Measurements from ENCODE around the gene EPHB1.

Gene EPHB1

GRCh38 chr3:135141160-135141559, 346.1 kb downstream of the EPHB1 start:
- no peak for TF ChIP-seq CTCF (IDR thresholded peaks at IDR 0.05; ENCODE audit: borderline replicate concordance, insufficient read depth, low read depth, low read length)

GRCh38 chr3:135141672-135142071, 346.6 kb downstream of the EPHB1 start:
- TF ChIP-seq CTCF (IDR thresholded peaks at IDR 0.05; ENCODE audit: borderline replicate concordance, insufficient read depth, low read depth, low read length): no peak
- no peak overlapping the region for H3K4me3 ChIP-seq (ENCODE audit: low read depth, low read length)

More at GRCh38 chr3:135141160-135141559, 346.1 kb downstream of the EPHB1 start:
- no peak overlapping the region for H3K4me3 ChIP-seq (ENCODE audit: low read depth, low read length)

- TF ChIP-seq CTCF (IDR thresholded peaks at IDR 0.05; ENCODE audit: borderline replicate concordance, insufficient read depth, low read depth, low read length): no peak
- no peak overlapping the region for H3K4me3 ChIP-seq (ENCODE audit: low read depth, low read length)
Measured at GRCh38 chr3:135142530-135142929, 347.5 kb downstream of the EPHB1 start.

- no peak for TF ChIP-seq CTCF (IDR thresholded peaks at IDR 0.05; ENCODE audit: borderline replicate concordance, insufficient read depth, low read depth, low read length)
- H3K4me3 ChIP-seq (ENCODE audit: low read depth, low read length): no peak overlapping the region
Measured at GRCh38 chr3:135143474-135143873, 348.4 kb downstream of the EPHB1 start.

- no peak for TF ChIP-seq CTCF (IDR thresholded peaks at IDR 0.05; ENCODE audit: borderline replicate concordance, insufficient read depth, low read depth, low read length)
- H3K4me3 ChIP-seq (ENCODE audit: low read depth, low read length): no peak overlapping the region
Measured at GRCh38 chr3:135145581-135145980, 350.5 kb downstream of the EPHB1 start.

GRCh38 chr3:135147657-135148056, 352.6 kb downstream of the EPHB1 start:
- no peak overlapping the region for H3K4me3 ChIP-seq (ENCODE audit: low read depth, low read length)
- no peak for TF ChIP-seq CTCF (IDR thresholded peaks at IDR 0.05; ENCODE audit: borderline replicate concordance, insufficient read depth, low read depth, low read length)

- H3K4me3 ChIP-seq (ENCODE audit: low read depth, low read length): no peak overlapping the region
- TF ChIP-seq CTCF (IDR thresholded peaks at IDR 0.05; ENCODE audit: borderline replicate concordance, insufficient read depth, low read depth, low read length): no peak
Measured at GRCh38 chr3:135148398-135149020, 353.4 kb downstream of the EPHB1 start.
